H1 (cell line): ENCODE data around the gene OGFOD3. TPM values are rescaled to one million over a fixed set of nuclear protein-coding genes. Genes with fewer than 3 reads are reported as not detected.

Source experiments
- CTCF ChIA-PET: fragments of 300-600 bp; sonication (Branson Sonifier 250); formaldehyde crosslinking; loops from one replicate; lab custom pipeline; 2021; ENCODE audit not compliant: partially characterized antibody; lab: Charles Lee
- POLR2A ChIA-PET: fragments of 300-600 bp; sonication (Branson Sonifier 250); formaldehyde crosslinking; loops from one replicate; lab custom pipeline; 2021; ENCODE audit warnings: inconsistent platforms; ENCODE audit not compliant: partially characterized antibody; lab: Charles Lee
- DNase-seq, 2 experiments: peaks; one replicate each; pipeline versions ENCODE4 v3.0.0 to v3.0.0-alpha.2; 2010 to 2022; ENCODE audit warnings: low spot score in 2 of 2, low read depth in 1 of 2, mixed read lengths in 1 of 2
- FAIRE-seq: peaks from 2 replicates; lab custom pipeline; 2011; peaks lifted over from hg19 to GRCh38; lab: Jason Lieb, UNC
- H2AFZ ChIP-seq: 2 replicates; pipeline ENCODE4 v1.8.1; 2012; ENCODE audit warnings: low read length, inconsistent platforms
- H2AK5ac ChIP-seq: 2 replicates; pipeline ENCODE4 v1.6.1; 2013; ENCODE audit warnings: low read depth, low read length
- H2BK120ac ChIP-seq: replicated peaks from 2 replicates; pipeline ENCODE3; 2013; ENCODE audit warnings: low read depth, low read length, inconsistent platforms
- H2BK12ac ChIP-seq: 2 replicates; pipeline ENCODE4 v1.6.1; 2013; ENCODE audit warnings: low read depth, low read length
- H2BK15ac ChIP-seq: 2 replicates; pipeline ENCODE4 v1.6.1; 2013; ENCODE audit warnings: low read length
- H2BK20ac ChIP-seq: 2 replicates; pipeline ENCODE4 v1.6.1; 2013; ENCODE audit warnings: low read length
- H2BK5ac ChIP-seq: 2 replicates; pipeline ENCODE4 v1.6.1; 2013; ENCODE audit warnings: low read depth, low read length
- H3K14ac ChIP-seq: 2 replicates; pipeline ENCODE4 v1.6.1; 2013; ENCODE audit warnings: inconsistent platforms; ENCODE audit not compliant: insufficient read length
- H3K18ac ChIP-seq: 2 replicates; pipeline ENCODE4 v1.6.1; 2013; ENCODE audit warnings: low read length; ENCODE audit errors: extremely low read depth
- H3K23ac ChIP-seq: 2 replicates; pipeline ENCODE4 v1.6.1; 2013; ENCODE audit warnings: inconsistent platforms; ENCODE audit not compliant: insufficient read length
- H3K23me2 ChIP-seq: 2 replicates; pipeline ENCODE4 v1.6.1; 2013; ENCODE audit warnings: low read depth, low read length
- H3K27ac ChIP-seq: 2 replicates; pipeline ENCODE4 v1.6.1; 2011; ENCODE audit warnings: low read depth, low read length, inconsistent platforms
- H3K27me3 ChIP-seq, 4 experiments: replicated peaks in 1 of 4; 1 replicate in 1 of 4; 2 replicates in 3 of 4; pipeline versions ENCODE4 v1.6.1 to v1.8.1; 2011 to 2013; ENCODE audit warnings: low read length in 3 of 4, mild to moderate bottlenecking in 3 of 4, inconsistent platforms in 2 of 4, mixed read lengths in 2 of 4, moderate library complexity in 1 of 4; ENCODE audit not compliant: control insufficient read depth in 3 of 4, insufficient read depth in 3 of 4; ENCODE audit errors: extremely low read depth in 1 of 4
- H3K36me3 ChIP-seq, 4 experiments: 2 replicates each; pipeline versions ENCODE4 v1.6.1 to v1.8.1; 2011 to 2013; ENCODE audit warnings: mild to moderate bottlenecking in 4 of 4, low read length in 3 of 4, moderate library complexity in 2 of 4, control low read depth in 1 of 4, inconsistent platforms in 1 of 4; ENCODE audit not compliant: insufficient read depth in 4 of 4, control insufficient read depth in 2 of 4
- H3K4ac ChIP-seq: replicated peaks from 2 replicates; pipeline ENCODE3; 2013; ENCODE audit warnings: low read length, low read depth, mixed read lengths, inconsistent platforms; ENCODE audit not compliant: insufficient read length
- H3K4me1 ChIP-seq, 4 experiments: replicated peaks in 1 of 4; 1 replicate in 1 of 4; 2 replicates in 3 of 4; pipeline versions ENCODE4 v1.6.1 to v1.8.1; 2011 to 2013; ENCODE audit warnings: low read length in 3 of 4, inconsistent platforms in 2 of 4, mixed read lengths in 1 of 4; ENCODE audit not compliant: insufficient read depth in 4 of 4, control insufficient read depth in 3 of 4
- H3K4me2 ChIP-seq, 2 experiments: 2 replicates each; pipeline versions ENCODE4 v1.6.1 to v1.8.1; 2011 to 2013; ENCODE audit warnings: low read depth in 2 of 2, low read length in 2 of 2, control low read depth in 1 of 2, inconsistent platforms in 1 of 2, mild to moderate bottlenecking in 1 of 2; ENCODE audit not compliant: insufficient read depth in 1 of 2
- H3K4me3 ChIP-seq, 4 experiments: fragments of 200-600, 300-600 bp in 1 of 4; sonication (generic), shearing (Covaris generic), sonication (Bioruptor Twin) in 1 of 4; 2 replicates each; pipeline versions ENCODE4 v1.5.1 to v1.8.1; 2011 to 2016; ENCODE audit warnings: low read length in 4 of 4, low read depth in 3 of 4, control low read depth in 2 of 4, inconsistent platforms in 2 of 4, mild to moderate bottlenecking in 2 of 4, mixed read lengths in 1 of 4, moderate library complexity in 1 of 4; ENCODE audit not compliant: insufficient read depth in 2 of 4; ENCODE audit errors: extremely low read depth in 1 of 4
- H3K56ac ChIP-seq: replicated peaks from 2 replicates; pipeline ENCODE3; 2013; ENCODE audit warnings: low read depth, mild to moderate bottlenecking, mixed read lengths, low read length, inconsistent platforms; ENCODE audit not compliant: insufficient read length
- H3K79me1 ChIP-seq: 2 replicates; pipeline ENCODE4 v1.6.1; 2013; ENCODE audit warnings: low read depth, low read length, control low read depth
- H3K79me2 ChIP-seq, 2 experiments: 2 replicates each; pipeline versions ENCODE4 v1.6.1 to v1.8.1; 2012 to 2013; ENCODE audit warnings: low read length in 2 of 2, mild to moderate bottlenecking in 2 of 2, inconsistent platforms in 1 of 2; ENCODE audit not compliant: insufficient read depth in 2 of 2, control insufficient read depth in 1 of 2
- H3K9ac ChIP-seq, 4 experiments: replicated peaks in 1 of 4; 1 replicate in 1 of 4; 2 replicates in 3 of 4; pipeline versions ENCODE4 v1.6.1 to v1.8.1; 2011 to 2013; ENCODE audit warnings: low read depth in 3 of 4, low read length in 3 of 4, control low read depth in 2 of 4, mild to moderate bottlenecking in 2 of 4, moderate library complexity in 2 of 4, inconsistent platforms in 1 of 4; ENCODE audit errors: extremely low read depth in 1 of 4
- H3K9me3 ChIP-seq, 2 experiments: 2 replicates each; pipeline versions ENCODE4 v1.6.1 to v1.8.1; 2012 to 2013; ENCODE audit warnings: mild to moderate bottlenecking in 2 of 2, moderate library complexity in 2 of 2, control low read depth in 1 of 2, inconsistent platforms in 1 of 2, low read depth in 1 of 2, low read length in 1 of 2, mixed read lengths in 1 of 2; ENCODE audit not compliant: insufficient read depth in 2 of 2
- H4K20me1 ChIP-seq, 2 experiments: replicated peaks in 1 of 2; 2 replicates each; pipeline versions ENCODE3 to v1.8.1; 2011 to 2013; ENCODE audit warnings: inconsistent platforms in 2 of 2, low read length in 2 of 2, mild to moderate bottlenecking in 1 of 2; ENCODE audit not compliant: insufficient read depth in 2 of 2, control insufficient read depth in 1 of 2
- H4K5ac ChIP-seq: 2 replicates; pipeline ENCODE4 v1.6.1; 2013; ENCODE audit warnings: low read length, low read depth, mixed read lengths, inconsistent platforms; ENCODE audit not compliant: insufficient read length
- H4K8ac ChIP-seq: 2 replicates; pipeline ENCODE4 v1.8.0; 2013; ENCODE audit warnings: mild to moderate bottlenecking, moderate library complexity, low read length, inconsistent platforms; ENCODE audit not compliant: insufficient read depth; ENCODE audit errors: extremely low read depth
- H4K91ac ChIP-seq: replicated peaks from 2 replicates; pipeline ENCODE3; 2013; ENCODE audit warnings: low read length, mixed read lengths, inconsistent platforms; ENCODE audit not compliant: insufficient read length
- CEBPB ChIP-seq: IDR thresholded peaks from 2 replicates; pipeline ENCODE4 v1.6.1; 2012; ENCODE audit warnings: low read depth, low read length
- WGBS, 2 experiments: shearing (Covaris generic) in 1 of 2; methylation state at CpG; one replicate each; pipeline versions ENCODE4 v1.1.6 to v1.1.7; 2013 to 2015; ENCODE audit warnings: low lambda C conversion rate in 2 of 2, mixed read lengths in 2 of 2, inconsistent platforms in 1 of 2, low coverage in 1 of 2, missing lambda C conversion rate in 1 of 2; ENCODE audit not compliant: insufficient replicate concordance in 2 of 2, insufficient coverage in 1 of 2, insufficient read length in 1 of 2; ENCODE audit errors: extremely low coverage in 1 of 2, missing lambda C conversion rate in 1 of 2; 5-methylcytosine and 5-hydroxymethylcytosine counted together
- polyA plus RNA-seq, 7 experiments: library from polyadenylated mRNA; depleted of rRNA in 3 of 7; stranded (reverse) in 5 of 7; unstranded in 2 of 7; fragments of >200 nt in 5 of 7; fragments of 200-250 nt in 2 of 7; gene quantifications; 1 replicate in 5 of 7; 2 replicates in 1 of 7; 4 replicates in 1 of 7; pipeline versions ENCODE4 v1.2.1 to v1.2.3, GENCODE V29; 2011 to 2013; ENCODE audit warnings: missing spikeins in 2 of 7, mixed read lengths in 2 of 7
- total RNA-seq: library from RNA; stranded (reverse); fragmentation: NEBNext Ultra II Directional; extraction: Animal tissue kit (Norgen Biotek cat#: 25700); gene quantifications from 2 replicates; pipeline ENCODE4 v1.2.1, GENCODE V29; 2021

Gene OGFOD3
- total and polyA plus RNA-seq, 2 of the 8 experiments (the other 6 are each of a cell fraction or from before 2014, with no cell fraction given), result 21.1 to 21.8 TPM

GRCh38 chr17:82416264-82416663 is 2.1 kb downstream of the OGFOD3 start:
- no peak for FAIRE-seq
- H3K23me2 ChIP-seq, result peaks cover 6% of the 10 kb centered on the region

More at GRCh38 chr17:82416264-82416663, 2.1 kb downstream of the OGFOD3 start:
- no peak for TF ChIP-seq CEBPB
- H3K18ac ChIP-seq, result no peak overlapping the region
- H3K4ac ChIP-seq, result no peak overlapping the region
- peaks cover 2% of the 10 kb centered on the region; the same call in 1 of the 2 replicates for H3K79me1 ChIP-seq
- CTCF ChIA-PET, result interaction anchor here (0.6 to 2.1 kb wide), 7 partner anchors 8 to 126 kb away, joined by 3 to 6 read pairs (median 3); no protein-coding TSS in a partner anchor
- no peak overlapping the region for H3K56ac ChIP-seq
- no peak overlapping the region for H2BK5ac ChIP-seq
- H2BK15ac ChIP-seq, result no peak overlapping the region
- no peak overlapping the region for H3K27ac ChIP-seq
- H3K4me1 ChIP-seq, result peaks cover 0 to 3% (median 1%) of the 10 kb centered on the region in 4 experiments; a peak in 4 of 7 replicates
- H3K4me2 ChIP-seq, result no peak overlapping the region
- no peak overlapping the region for H3K4me3 ChIP-seq
- H2BK12ac ChIP-seq, result no peak overlapping the region
- POLR2A ChIA-PET, result no interaction called here
- H3K79me2 ChIP-seq, result no peaks in the 10 kb centered on the region
- no peaks in the 10 kb centered on the region for H3K9me3 ChIP-seq
- H2BK120ac ChIP-seq, result no peak overlapping the region
- no peak overlapping the region for H3K9ac ChIP-seq
- no peak overlapping the region for H2BK20ac ChIP-seq
- no peak overlapping the region for H4K8ac ChIP-seq
- no peaks in the 10 kb centered on the region for H3K27me3 ChIP-seq
- 80% methylated on average over 4 of the region's 4 CpGs; no CpG with 5 or more reads in 1 of the 2 experiments for WGBS, 2 experiments
- no peak overlapping the region for H3K23ac ChIP-seq
- H4K5ac ChIP-seq, result no peak overlapping the region
- H3K36me3 ChIP-seq, result peaks cover 0 to 2% (median 0%) of the 10 kb centered on the region in 4 experiments; a peak in 1 of 8 replicates
- H4K91ac ChIP-seq, result no peak overlapping the region
- no peak for DNase-seq
- H2AFZ ChIP-seq, result no peak overlapping the region
- peaks cover 5 to 9% of the 10 kb centered on the region in 2 experiments for H4K20me1 ChIP-seq
- H2AK5ac ChIP-seq, result no peak overlapping the region
- no peak overlapping the region for H3K14ac ChIP-seq
